Fibroblast of the aortic adventitia (primary cell): Measurements from ENCODE around the gene RGL2. TPM values are rescaled to one million over a fixed set of nuclear protein-coding genes. Genes with fewer than 3 reads are reported as not detected.
"Not testable (repeated sequence)": the region's sequence is repeated elsewhere in the genome, so short reads cannot be mapped to it uniquely, and the experiment has no call there.

ENCODE experiments used
- DNase-seq: peaks from one replicate; pipeline ENCODE4 v3.0.0-alpha.2; 2010; ENCODE audit warnings: low read depth
- H3K4me3 ChIP-seq: 2 replicates; pipeline ENCODE4 v1.5.1; 2011; ENCODE audit warnings: low read depth, mild to moderate bottlenecking, control low read depth, low read length, moderate library complexity
- CTCF ChIP-seq: IDR thresholded peaks from 2 replicates; pipeline ENCODE4 v1.5.1; 2011; ENCODE audit warnings: mild to moderate bottlenecking, low read length, control low read depth, inconsistent platforms; ENCODE audit not compliant: insufficient read depth
- total RNA-seq: library from RNA; depleted of rRNA; stranded (reverse); fragments of >200 nt; gene quantifications from 2 replicates; pipeline ENCODE4 v1.2.3, GENCODE V29; 2012; ENCODE audit warnings: low replicate concordance

The RGL2 gene
- total RNA-seq, result 25.8 and 27.9 TPM in 2 replicates

- peak; percentile 45 for DNase-seq
Measured at GRCh38 chr6:33298773-33299236, at the start of gene RGL2. TSS of gene RGL2 (minus strand) at chr6:33298942. CDS start at chr6:33298610, 332 bp downstream.

GRCh38 chr6:33347816-33348215, 49.1 kb upstream of the RGL2 start:
- no peak for TF ChIP-seq CTCF
- DNase-seq, result no peak
- H3K4me3 ChIP-seq, result no peak overlapping the region

More at GRCh38 chr6:33298773-33299236, at the start of gene RGL2:
- no peak for TF ChIP-seq CTCF
- peak within 1 kb of the TSS; percentile 75 for H3K4me3 ChIP-seq

- H3K4me3 ChIP-seq, result not testable (repeated sequence)
- peak; percentile 56 for DNase-seq
Measured at GRCh38 chr6:33346972-33347371, 48.2 kb upstream of the RGL2 start.

- peak; percentile 86 for DNase-seq
- no peak overlapping the region for H3K4me3 ChIP-seq
- TF ChIP-seq CTCF, result peak; percentile 66
Measured at GRCh38 chr6:33344701-33345697, 46.3 kb upstream of the RGL2 start.

GRCh38 chr6:33343953-33344611, 45.3 kb upstream of the RGL2 start:
- no peak for DNase-seq
- no peak for TF ChIP-seq CTCF
- no peak overlapping the region for H3K4me3 ChIP-seq

- not testable (repeated sequence) for DNase-seq
Measured at GRCh38 chr6:33343606-33343952, 44.8 kb upstream of the RGL2 start.

GRCh38 chr6:33339193-33339592, 40.5 kb upstream of the RGL2 start:
- no peak for TF ChIP-seq CTCF

More at GRCh38 chr6:33343606-33343952, 44.8 kb upstream of the RGL2 start:
- not testable (repeated sequence) for H3K4me3 ChIP-seq

More at GRCh38 chr6:33339193-33339592, 40.5 kb upstream of the RGL2 start:
- DNase-seq, result no peak
- no peak overlapping the region for H3K4me3 ChIP-seq
